Left lung (tissue), 10 donors: Measurements from ENCODE around the gene FADS2. TPM values are rescaled to one million over a fixed set of nuclear protein-coding genes. Genes with fewer than 3 reads are reported as not detected.

Experiments
- ATAC-seq: fragments of 200-7000 bp; cut with Tn5 transposase; one replicate; pipeline ENCODE4 v1.9.1; 2020; ENCODE audit warnings: moderate library complexity
- DNase-seq, 4 donors: peaks; one replicate each; pipeline ENCODE4 v3.0.0-alpha.2; 2013 to 2020
- H3K27ac ChIP-seq, 2 donors: fragments of 200-600 bp; sonication (generic) in 1 of 2; one replicate each; pipeline versions ENCODE4 v1.5.0 to v1.8.0; 2020 to 2021
- H3K27me3 ChIP-seq, 2 donors: fragments of 200-600 bp; sonication (generic) in 1 of 2; one replicate each; pipeline versions ENCODE4 v1.5.0 to v1.8.0; 2020 to 2021
- H3K36me3 ChIP-seq, 2 donors: fragments of 200-600 bp; sonication (generic) in 1 of 2; one replicate each; pipeline versions ENCODE4 v1.5.0 to v1.8.0; 2020 to 2021
- H3K4me1 ChIP-seq, 2 donors: fragments of 200-600 bp; one replicate each; pipeline ENCODE4 v1.8.0; 2021
- H3K4me3 ChIP-seq, 2 donors: fragments of 200-600 bp; sonication (generic) in 1 of 2; one replicate each; pipeline versions ENCODE4 v1.5.0 to v1.8.0; 2020 to 2021; ENCODE audit warnings: mild to moderate bottlenecking in 1 of 2
- H3K9me3 ChIP-seq, 2 donors: fragments of 200-600 bp; sonication (generic) in 1 of 2; one replicate each; pipeline versions ENCODE4 v1.5.0 to v1.8.0; 2020 to 2021
- intact Hi-C, 2 donors: fragments of 100-400 bp; cut with DNase I; formaldehyde crosslinking; loops; one replicate each; pipeline versions ENCODE4 v1.11.2 to v1.14.2; 2022
- polyA plus RNA-seq, 6 donors: library from polyadenylated mRNA; unstranded; fragments of 120-200 nt; gene quantifications; one replicate each; pipeline ENCODE4 v1.2.1, GENCODE V29; 2013; ENCODE audit not compliant: insufficient read length in 6 of 6
- total RNA-seq, 2 donors: library from RNA; stranded (reverse); fragmentation: NEBNext Ultra II Directional; extraction: Animal tissue kit (Norgen Biotek cat#: 25700); gene quantifications; one replicate each; pipeline ENCODE4 v1.2.1, GENCODE V29; 2021
- TF ChIP-seq, protein P1 (sequence below), 2 donors: fragments of 200-600 bp; sonication (generic) in 1 of 2; IDR thresholded peaks; one replicate each; pipeline versions ENCODE4 v1.5.0 to v1.8.0; 2021; ENCODE audit warnings: antibody characterized with exemption in 2 of 2
- donor health status: DM: no; HTN: yes; CAD: no.
- donor health status: DM: no; HTN: no; CAD: no.

FADS2 gene
- total and polyA plus RNA-seq, 8 donors: 45.4 to 295 (median 94.9) TPM

DNA sequence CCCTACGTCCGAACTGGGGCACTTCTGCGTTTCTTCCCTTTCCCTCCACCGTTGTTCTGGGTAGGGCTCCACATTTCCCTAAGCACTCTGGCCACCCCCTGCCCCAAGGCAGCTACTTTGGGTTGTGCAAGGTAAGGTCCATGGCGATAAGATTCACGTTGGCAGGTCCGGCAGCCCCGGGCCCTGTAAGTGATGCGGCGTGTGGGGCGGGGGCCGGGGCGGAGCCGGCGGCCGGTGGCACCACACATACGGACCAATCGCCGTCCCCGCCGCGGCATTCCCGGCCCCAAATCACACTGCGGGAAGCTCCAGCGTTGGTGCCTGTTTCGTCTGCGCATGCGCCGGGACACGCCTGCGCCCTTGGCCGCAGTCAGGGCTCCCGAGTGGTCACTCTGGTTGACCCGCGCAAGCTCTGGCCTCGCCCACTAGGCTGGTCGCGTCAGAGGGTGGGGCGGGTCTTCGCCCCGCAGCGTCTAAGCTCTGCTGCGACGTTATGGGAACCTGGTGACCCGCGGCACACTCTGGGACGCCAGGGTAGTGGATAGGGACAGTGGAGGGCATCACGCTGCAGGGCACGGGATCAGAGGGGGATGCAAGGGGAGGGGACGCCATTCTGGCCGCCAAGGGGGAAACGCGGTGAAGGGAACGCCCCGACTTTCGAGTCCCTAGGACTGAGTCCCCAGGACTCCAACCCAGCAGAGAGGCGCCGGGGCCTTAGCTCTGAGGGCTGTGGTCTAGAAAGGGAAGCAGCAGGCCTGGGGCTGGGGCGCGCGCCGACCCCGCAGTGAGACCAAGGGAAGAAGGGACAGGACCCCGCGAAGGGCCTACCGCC is 12.9 kb upstream of the FADS2 start:
- Histone ChIP-seq H3K27me3 (peaks cover 0 to 28% of the 10 kb centered on the region in 2 donors), H3K27ac (peak overlapping the region; percentile 95 to 97), H3K4me3 (peak overlapping the region; percentile 54 to 68), H3K36me3 (peaks cover 0 to 27% of the 10 kb centered on the region in 2 donors), H3K4me1 (peaks cover 3 to 27% of the 10 kb centered on the region in 2 donors), H3K9me3 (no peaks in the 10 kb centered on the region)
- TF ChIP-seq, protein P1, sequence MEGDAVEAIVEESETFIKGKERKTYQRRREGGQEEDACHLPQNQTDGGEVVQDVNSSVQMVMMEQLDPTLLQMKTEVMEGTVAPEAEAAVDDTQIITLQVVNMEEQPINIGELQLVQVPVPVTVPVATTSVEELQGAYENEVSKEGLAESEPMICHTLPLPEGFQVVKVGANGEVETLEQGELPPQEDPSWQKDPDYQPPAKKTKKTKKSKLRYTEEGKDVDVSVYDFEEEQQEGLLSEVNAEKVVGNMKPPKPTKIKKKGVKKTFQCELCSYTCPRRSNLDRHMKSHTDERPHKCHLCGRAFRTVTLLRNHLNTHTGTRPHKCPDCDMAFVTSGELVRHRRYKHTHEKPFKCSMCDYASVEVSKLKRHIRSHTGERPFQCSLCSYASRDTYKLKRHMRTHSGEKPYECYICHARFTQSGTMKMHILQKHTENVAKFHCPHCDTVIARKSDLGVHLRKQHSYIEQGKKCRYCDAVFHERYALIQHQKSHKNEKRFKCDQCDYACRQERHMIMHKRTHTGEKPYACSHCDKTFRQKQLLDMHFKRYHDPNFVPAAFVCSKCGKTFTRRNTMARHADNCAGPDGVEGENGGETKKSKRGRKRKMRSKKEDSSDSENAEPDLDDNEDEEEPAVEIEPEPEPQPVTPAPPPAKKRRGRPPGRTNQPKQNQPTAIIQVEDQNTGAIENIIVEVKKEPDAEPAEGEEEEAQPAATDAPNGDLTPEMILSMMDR (IDR thresholded peaks at IDR 0.05): no peak
- ATAC-seq: peak; percentile 91
- intact Hi-C loops: no loop called here
- peak; percentile 87 to 99 (median 98) for DNase-seq

DNA sequence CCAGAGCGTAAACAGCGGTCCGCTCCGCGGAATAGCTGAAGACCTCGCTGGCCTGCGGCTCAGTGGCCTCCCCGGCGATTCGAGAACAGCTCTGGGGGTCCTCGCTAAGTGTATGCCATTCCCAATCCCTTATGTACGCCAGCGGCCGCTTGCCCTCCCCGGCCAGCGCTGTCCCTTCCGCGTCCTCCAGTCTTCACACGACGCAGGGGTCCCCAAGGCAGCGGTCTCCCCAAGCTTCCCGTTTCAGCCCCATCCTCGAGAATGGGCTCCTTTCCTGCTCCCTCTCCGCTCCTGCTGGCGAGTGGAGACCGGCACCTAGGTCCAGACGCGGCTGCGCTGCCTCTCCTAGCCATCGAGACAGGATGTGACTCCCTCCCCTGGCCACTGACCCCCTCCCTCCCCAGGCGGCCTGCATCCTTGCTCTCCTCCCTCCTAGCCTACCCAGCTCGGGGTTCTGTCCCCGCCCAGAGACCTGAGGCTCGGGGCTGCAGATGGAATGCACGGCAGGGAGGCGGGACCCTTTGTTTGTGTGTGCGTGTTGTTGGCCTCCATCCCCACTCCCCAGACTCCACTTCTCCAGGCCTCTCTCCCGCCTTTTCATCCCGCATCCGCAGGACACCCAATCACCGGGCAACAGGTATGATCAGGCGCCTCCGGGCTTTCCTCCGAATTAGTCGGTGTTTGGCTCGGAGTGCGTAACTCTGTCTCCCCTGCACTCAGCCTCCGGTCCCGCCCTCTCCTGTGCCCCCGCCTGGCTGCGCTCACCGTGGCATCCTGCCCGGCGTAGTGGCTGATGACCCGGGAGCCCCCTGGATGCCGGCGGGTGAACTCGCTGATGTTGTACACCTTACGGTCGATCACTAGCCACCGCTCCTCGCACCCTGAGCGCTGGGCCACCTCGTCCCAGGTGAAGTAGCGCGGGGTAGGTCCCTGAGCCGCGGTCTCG is 12.0 kb upstream of the FADS2 start:
- H3K27ac ChIP-seq: peak overlapping the region; percentile 95 to 97
- peaks cover 0 to 28% of the 10 kb centered on the region in 2 donors for H3K27me3 ChIP-seq
- peaks cover 3 to 27% of the 10 kb centered on the region in 2 donors for H3K4me1 ChIP-seq
- H3K9me3 ChIP-seq: no peaks in the 10 kb centered on the region
- ATAC-seq: peak; percentile 43
- TF ChIP-seq, protein P1 (IDR thresholded peaks at IDR 0.05): no peak
- intact Hi-C loops: no loop called here
- peaks cover 0 to 18% of the 10 kb centered on the region in 2 donors for H3K36me3 ChIP-seq
- H3K4me3 ChIP-seq: peak overlapping the region; percentile 54 to 68
- DNase-seq: peak; percentile 53 to 88 (median 68)

DNA sequence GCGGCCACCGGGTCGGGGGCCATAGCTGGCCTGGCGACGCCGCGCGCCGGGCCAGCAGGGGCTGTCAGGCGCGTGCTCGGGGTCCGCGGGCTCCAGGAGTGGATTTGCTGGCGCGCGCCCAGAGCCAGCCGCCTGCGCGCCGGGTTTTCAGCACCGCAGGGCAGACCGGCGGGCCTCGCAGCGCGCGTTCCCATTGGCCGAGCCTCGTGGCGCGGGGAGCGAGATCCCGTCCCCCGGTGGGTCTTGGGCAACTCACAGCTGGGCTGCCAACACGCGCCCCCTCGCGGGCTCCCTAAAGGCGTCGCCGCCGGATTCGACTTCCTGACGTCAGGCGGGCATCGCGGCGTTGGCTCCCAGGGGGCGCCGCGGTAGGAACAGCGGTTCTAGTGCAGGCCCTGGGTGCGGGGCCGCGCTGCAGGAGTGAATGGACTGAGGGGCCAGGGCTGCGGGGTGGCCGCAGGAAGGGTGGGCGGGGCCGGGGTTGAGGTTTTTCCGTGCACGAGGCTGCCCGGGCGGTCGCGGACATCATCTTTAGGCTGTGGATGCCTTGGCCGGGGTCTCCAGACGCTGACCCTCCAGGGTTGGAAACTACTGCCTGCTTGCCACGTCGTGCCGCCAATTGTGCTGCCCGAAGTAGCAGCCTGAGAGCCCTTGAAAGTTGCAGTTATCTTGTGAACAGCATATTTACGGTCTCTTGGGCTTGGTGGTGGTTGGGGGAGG is 11.2 kb upstream of the FADS2 start, which contains the start of gene FADS1:
Gene FADS1, minus strand, starts transcription at position 268 of the 720 bp plus-strand sequence. Its CDS starts 74 bp downstream, at position 194.
- Histone ChIP-seq H3K9me3 (no peaks in the 10 kb centered on the region), H3K4me3 (peak within 1 kb of the TSS; percentile 54 to 68), H3K27ac (peak within 1 kb of the TSS; percentile 95 to 97), H3K4me1 (peaks cover 3 to 27% of the 10 kb centered on the region in 2 donors), H3K27me3 (peaks cover 0 to 28% of the 10 kb centered on the region in 2 donors), H3K36me3 (peaks cover 0 to 9% of the 10 kb centered on the region in 2 donors)
- ATAC-seq (peak; percentile 68), DNase-seq (peak; percentile 87 to 96 (median 94))
- intact Hi-C loops: no loop called here
- TF ChIP-seq, protein P1 (IDR thresholded peaks at IDR 0.05): peak; percentile 42 to 57

DNA sequence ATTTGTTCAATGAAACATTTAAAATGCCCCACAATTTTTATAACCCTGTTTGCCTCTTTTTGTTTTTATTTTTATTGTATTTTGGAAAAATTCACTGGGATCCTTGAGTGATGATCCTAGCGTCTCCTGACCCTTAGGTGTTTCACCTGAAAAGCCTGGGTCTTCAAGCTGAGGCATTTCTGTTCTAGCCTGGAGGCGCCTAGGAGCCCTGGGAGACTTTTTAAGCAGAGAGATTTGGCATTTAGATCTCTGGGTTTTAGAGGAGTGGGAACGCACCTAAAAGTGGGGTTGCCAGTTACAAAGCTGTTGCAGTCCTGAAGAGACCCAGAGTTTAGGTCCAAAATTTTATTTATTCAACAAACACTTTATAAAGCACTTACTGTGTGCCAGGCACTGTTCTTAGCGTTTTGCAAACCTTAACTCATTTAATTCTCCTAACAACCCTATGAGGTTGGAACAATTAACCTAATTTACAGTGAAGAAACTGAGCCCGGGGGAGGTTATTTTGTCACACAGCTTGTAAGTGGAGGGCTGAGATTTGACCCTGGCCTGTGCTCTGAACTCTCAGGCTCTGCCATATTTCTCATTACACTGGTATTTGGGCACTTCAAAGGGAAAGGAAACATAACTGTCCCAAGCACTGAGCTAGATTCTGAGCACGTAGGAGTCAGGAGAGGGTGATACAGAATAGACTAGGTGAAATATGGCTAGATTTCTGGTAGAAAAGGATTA is 10.5 kb upstream of the FADS2 start:
- Histone ChIP-seq H3K36me3 (peaks cover 0 to 2% of the 10 kb centered on the region in 2 donors), H3K9me3 (no peaks in the 10 kb centered on the region), H3K4me3 (peak overlapping the region; percentile 54 to 68), H3K27me3 (peaks cover 0 to 28% of the 10 kb centered on the region in 2 donors), H3K4me1 (peaks cover 3 to 27% of the 10 kb centered on the region in 2 donors), H3K27ac (peak overlapping the region; percentile 95 to 97)
- ATAC-seq (no peak), DNase-seq (peak in 1 of 4 donors; percentile 18)
- TF ChIP-seq, protein P1 (IDR thresholded peaks at IDR 0.05): no peak
- intact Hi-C loops: no loop called here
